ENCODE measurements around the gene VWA8.
A peak's percentile ranks its signal among the peaks of the same experiment; 100 is the strongest.

Gene VWA8

DNA sequence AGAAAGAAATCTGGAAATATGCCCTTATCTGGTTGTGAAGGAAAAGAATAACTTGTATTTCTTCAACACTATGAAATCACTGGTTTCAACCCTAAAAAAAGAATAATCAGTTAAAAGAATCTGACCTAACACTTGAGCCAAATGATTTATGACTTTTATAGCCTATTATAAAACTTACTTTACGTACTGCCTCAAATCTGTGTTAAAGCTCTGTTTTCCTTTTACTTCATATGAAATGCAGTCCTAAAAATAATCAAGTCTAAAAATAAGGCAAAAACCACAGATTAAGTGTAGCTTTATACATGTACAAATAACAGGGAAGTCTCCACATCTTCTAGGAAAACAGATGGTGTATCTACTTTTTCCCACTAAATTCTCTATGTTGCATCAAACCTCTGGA is 101.3 kb downstream of the VWA8 start:
- no peak for TF ChIP-seq CTCF (IDR thresholded peaks at IDR 0.05; ENCODE audit: low read depth, low read length)
- Histone ChIP-seq H3K27me3 (no peaks in the 10 kb centered on the region), H3K9me3 (no peaks in the 10 kb centered on the region), H3K4me3 (ENCODE audit: low read depth, low read length) (no peak overlapping the region), H3K4me1 (no peaks in the 10 kb centered on the region), H3K36me3 (peaks cover 21% of the 10 kb centered on the region)
- DNase-seq: no peak

GRCh38 chr13:41858780-41859179 is 102.1 kb downstream of the VWA8 start:
- Histone ChIP-seq H3K27me3 (no peaks in the 10 kb centered on the region), H3K4me1 (no peaks in the 10 kb centered on the region), H3K4me3 (ENCODE audit: low read depth, low read length) (no peak overlapping the region), H3K36me3 (peaks cover 22% of the 10 kb centered on the region), H3K9me3 (no peaks in the 10 kb centered on the region)
- no peak for TF ChIP-seq CTCF (IDR thresholded peaks at IDR 0.05; ENCODE audit: low read depth, low read length)
- no peak for DNase-seq

DNA sequence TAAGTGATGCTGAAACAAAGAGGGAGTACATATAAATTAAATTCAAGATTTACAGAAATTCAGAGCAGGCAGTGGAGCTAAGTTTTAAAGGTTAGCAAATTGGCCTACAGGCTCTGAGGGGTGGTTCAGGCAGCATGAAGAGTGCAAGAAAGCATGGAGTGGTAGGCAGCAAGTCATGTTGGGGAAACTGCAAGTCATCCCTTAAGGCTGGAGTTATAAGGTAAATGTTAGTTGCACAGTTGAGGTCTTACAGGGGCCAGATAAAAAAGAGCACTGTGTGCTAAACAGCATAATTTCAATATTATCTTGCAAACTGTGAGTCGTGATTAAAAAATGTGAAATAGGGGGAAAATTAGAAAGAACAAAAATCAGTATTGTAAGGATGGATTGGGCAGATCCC is 106.2 kb downstream of the VWA8 start:
- peaks cover 15% of the 10 kb centered on the region for H3K4me1 ChIP-seq
- no peaks in the 10 kb centered on the region for H3K27me3 ChIP-seq
- no peak for TF ChIP-seq CTCF (IDR thresholded peaks at IDR 0.05; ENCODE audit: low read depth, low read length)
- no peaks in the 10 kb centered on the region; the same call in 1 of the 2 replicates for H3K9me3 ChIP-seq
- DNase-seq: no peak
- H3K36me3 ChIP-seq: peaks cover 13% of the 10 kb centered on the region
- no peak overlapping the region for H3K4me3 ChIP-seq (ENCODE audit: low read depth, low read length)

DNA sequence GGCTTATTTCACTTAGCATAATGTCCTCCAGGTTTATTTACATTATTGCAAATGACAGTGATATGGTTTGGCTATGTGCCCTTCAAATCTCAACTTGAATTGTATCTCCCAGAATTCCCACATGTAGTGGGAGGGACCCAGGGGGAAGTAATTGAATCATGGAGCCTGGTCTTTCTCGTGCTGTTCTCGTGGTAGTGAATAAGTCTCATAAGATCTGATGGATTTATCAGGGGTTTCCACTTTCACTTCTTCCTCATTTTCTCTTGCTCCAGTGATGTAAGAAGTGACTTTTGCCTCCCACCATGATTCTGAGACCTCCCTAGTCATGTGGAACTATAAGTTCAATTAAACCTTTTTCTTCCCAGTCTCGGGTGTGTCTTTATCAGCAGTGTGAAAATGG is 109.6 kb downstream of the VWA8 start:
- H3K36me3 ChIP-seq: peaks cover 5% of the 10 kb centered on the region
- no peak for TF ChIP-seq CTCF (IDR thresholded peaks at IDR 0.05; ENCODE audit: low read depth, low read length)
- no peaks in the 10 kb centered on the region; the same call in 1 of the 2 replicates for H3K9me3 ChIP-seq
- peak; percentile 28 for DNase-seq
- no peaks in the 10 kb centered on the region for H3K27me3 ChIP-seq
- H3K4me1 ChIP-seq: peaks cover 15% of the 10 kb centered on the region
- H3K4me3 ChIP-seq (ENCODE audit: low read depth, low read length): no peak overlapping the region

DNA sequence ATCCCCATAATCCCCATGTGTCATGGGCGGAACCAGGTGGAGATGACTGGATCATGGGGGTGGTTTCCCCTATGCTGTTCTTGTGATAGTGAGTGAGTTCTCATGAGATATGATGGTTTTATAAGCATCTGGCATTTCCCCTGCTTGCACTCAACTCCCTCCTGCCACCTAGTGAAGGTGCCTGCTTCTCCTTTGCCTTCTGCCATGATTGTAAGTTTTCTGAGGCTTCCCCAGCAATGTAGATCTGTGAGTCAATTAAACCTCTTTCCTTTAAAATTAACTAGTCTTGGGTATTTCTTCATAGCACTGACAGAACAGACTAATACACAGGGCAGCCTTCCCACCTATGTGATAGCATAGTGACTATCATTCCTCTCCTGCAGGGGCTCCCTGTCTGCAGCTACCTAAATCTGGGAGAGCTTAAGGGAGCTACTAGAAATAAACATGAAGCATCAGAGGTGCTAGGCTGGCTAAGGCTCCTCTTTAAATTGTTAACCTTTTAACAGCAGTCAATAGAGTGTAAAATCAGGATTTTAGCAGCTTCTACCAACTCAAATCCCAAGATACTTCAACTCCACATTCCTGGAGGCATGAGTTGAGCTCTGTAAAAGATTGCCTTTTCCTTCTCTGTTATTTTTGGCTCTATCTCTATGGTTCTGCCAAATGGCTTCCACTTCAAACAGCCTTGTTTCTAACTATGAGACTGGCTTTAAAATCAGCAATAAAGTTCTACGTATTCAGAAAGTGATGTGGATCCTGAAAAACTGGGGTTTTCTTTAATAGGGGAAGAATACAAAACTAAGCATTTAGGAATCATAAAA is 112.3 kb downstream of the VWA8 start:
- peaks cover 15% of the 10 kb centered on the region for H3K4me1 ChIP-seq
- H3K9me3 ChIP-seq: no peaks in the 10 kb centered on the region; the same call in 1 of the 2 replicates
- H3K27me3 ChIP-seq: no peaks in the 10 kb centered on the region
- no peaks in the 10 kb centered on the region; the same call in 1 of the 2 replicates for H3K36me3 ChIP-seq
- H3K4me3 ChIP-seq (ENCODE audit: low read depth, low read length): no peak overlapping the region
- DNase-seq: no peak
- TF ChIP-seq CTCF (IDR thresholded peaks at IDR 0.05; ENCODE audit: low read depth, low read length): peak; percentile 34

DNA sequence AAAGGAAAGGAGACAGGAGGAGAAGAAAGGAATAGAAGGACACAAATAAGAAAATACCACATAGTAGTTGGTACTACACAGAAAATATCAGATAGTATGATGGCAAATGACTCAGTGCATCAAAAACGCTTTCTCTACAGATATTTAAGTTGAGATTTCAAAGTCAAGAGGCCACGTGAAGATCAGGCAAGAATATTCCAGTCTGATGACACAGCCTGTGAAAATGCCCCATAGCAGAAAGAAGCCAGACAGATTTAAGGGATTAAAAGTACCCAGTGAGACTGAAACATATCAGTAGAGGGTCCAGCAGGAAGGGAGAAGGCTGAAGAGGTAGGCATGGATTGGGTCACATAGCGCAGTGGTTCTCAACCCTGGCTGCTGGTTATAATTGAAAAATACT is 113.7 kb downstream of the VWA8 start:
- H3K4me3 ChIP-seq (ENCODE audit: low read depth, low read length): no peak overlapping the region
- no peaks in the 10 kb centered on the region for H3K27me3 ChIP-seq
- TF ChIP-seq CTCF (IDR thresholded peaks at IDR 0.05; ENCODE audit: low read depth, low read length): no peak
- H3K9me3 ChIP-seq: no peaks in the 10 kb centered on the region; the same call in 1 of the 2 replicates
- peaks cover 15% of the 10 kb centered on the region for H3K4me1 ChIP-seq
- DNase-seq: no peak
- H3K36me3 ChIP-seq: no peaks in the 10 kb centered on the region; the same call in 1 of the 2 replicates
